Karpas-422 (cell line): ENCODE measurements around the gene SMG1. TPM values are rescaled to one million over a fixed set of nuclear protein-coding genes. Genes with fewer than 3 reads are reported as not detected.
"Not testable (repeated sequence)": the region's sequence is repeated elsewhere in the genome, so short reads cannot be mapped to it uniquely, and the experiment has no call there.

Source experiments
- DNase-seq: peaks from one replicate; pipeline ENCODE4 v3.0.0-alpha.2; 2015
- H2AFZ ChIP-seq: fragments of 200-600 bp; sonication (generic); 2 replicates; pipeline ENCODE4 v1.6.1; 2014; ENCODE audit warnings: antibody characterized with exemption, low read length, mixed read lengths
- H3K27ac ChIP-seq: fragments of 200-600 bp; sonication (generic); 2 replicates; pipeline ENCODE4 v1.5.1; 2014; ENCODE audit warnings: mild to moderate bottlenecking, low read length, moderate library complexity
- H3K27me3 ChIP-seq: fragments of 200-600 bp; sonication (generic); 2 replicates; pipeline ENCODE4 v1.6.1; 2014; ENCODE audit warnings: low read length, mixed read lengths
- H3K36me3 ChIP-seq: fragments of 200-600 bp; sonication (generic); 2 replicates; pipeline ENCODE4 v1.6.1; 2014; ENCODE audit warnings: low read length, mixed read lengths; ENCODE audit not compliant: insufficient read depth
- H3K4me1 ChIP-seq: fragments of 200-600 bp; sonication (generic); 2 replicates; pipeline ENCODE4 v1.6.1; 2014; ENCODE audit warnings: mild to moderate bottlenecking, low read length, mixed read lengths
- H3K4me2 ChIP-seq: fragments of 200-600 bp; sonication (generic); 2 replicates; pipeline ENCODE4 v1.6.1; 2014; ENCODE audit warnings: low read length, low read depth, mild to moderate bottlenecking; ENCODE audit not compliant: poor library complexity, severe bottlenecking
- H3K4me3 ChIP-seq: fragments of 200-600 bp; sonication (generic); 2 replicates; pipeline ENCODE4 v1.5.1; 2014; ENCODE audit warnings: mild to moderate bottlenecking, antibody characterized with exemption, low read length, mixed read lengths
- H3K79me2 ChIP-seq: fragments of 200-600 bp; sonication (generic); 2 replicates; pipeline ENCODE4 v1.6.1; 2014; ENCODE audit warnings: mild to moderate bottlenecking, low read length, mixed read lengths
- H3K9ac ChIP-seq: fragments of 200-600 bp; sonication (generic); 2 replicates; pipeline ENCODE4 v1.6.0; 2014; ENCODE audit warnings: low read length
- H3K9me2 ChIP-seq: fragments of 200-600 bp; sonication (generic), shearing (Covaris generic); replicated peaks from 2 replicates; pipeline ENCODE4 v1.6.0; 2014; ENCODE audit warnings: mild to moderate bottlenecking, low read length, moderate library complexity; ENCODE audit not compliant: insufficient read depth
- H3K9me3 ChIP-seq: fragments of 300-700, 200-600 bp; sonication (generic); 2 replicates; pipeline ENCODE4 v1.6.1; 2014; ENCODE audit warnings: low read length, mixed read lengths
- H4K20me1 ChIP-seq: fragments of 200-600 bp; sonication (generic); 2 replicates; pipeline ENCODE4 v1.6.1; 2014; ENCODE audit warnings: mild to moderate bottlenecking, antibody characterized with exemption, low read length, low read depth; ENCODE audit not compliant: insufficient read depth
- total RNA-seq: library from RNA; depleted of rRNA; stranded (reverse); fragments of >200 nt; shearing (Covaris generic); gene quantifications from 2 replicates; pipeline ENCODE4 v1.2.3, GENCODE V29; 2014; ENCODE audit warnings: low replicate concordance

SMG1 gene
- total RNA-seq, 1 experiment from 2014 or later: 91.0 TPM

GRCh38 chr16:18772171-18772570 lies 154.0 kb downstream of the SMG1 start:
- not testable (repeated sequence) for H2AFZ ChIP-seq, H3K9me2 ChIP-seq, H3K27ac ChIP-seq, H3K36me3 ChIP-seq, H3K27me3 ChIP-seq, H3K79me2 ChIP-seq, H3K4me2 ChIP-seq, H3K4me3 ChIP-seq, H3K9me3 ChIP-seq, H3K4me1 ChIP-seq, H4K20me1 ChIP-seq, DNase-seq, H3K9ac ChIP-seq

- H3K9ac ChIP-seq, H3K27me3 ChIP-seq, H3K9me2 ChIP-seq, H3K36me3 ChIP-seq, H4K20me1 ChIP-seq, H3K4me3 ChIP-seq, H3K4me2 ChIP-seq, H2AFZ ChIP-seq, H3K79me2 ChIP-seq, DNase-seq, H3K27ac ChIP-seq, H3K9me3 ChIP-seq, H3K4me1 ChIP-seq: not testable (repeated sequence)
Observed at GRCh38 chr16:18770336-18770962, 155.8 kb downstream of the SMG1 start.

DNA sequence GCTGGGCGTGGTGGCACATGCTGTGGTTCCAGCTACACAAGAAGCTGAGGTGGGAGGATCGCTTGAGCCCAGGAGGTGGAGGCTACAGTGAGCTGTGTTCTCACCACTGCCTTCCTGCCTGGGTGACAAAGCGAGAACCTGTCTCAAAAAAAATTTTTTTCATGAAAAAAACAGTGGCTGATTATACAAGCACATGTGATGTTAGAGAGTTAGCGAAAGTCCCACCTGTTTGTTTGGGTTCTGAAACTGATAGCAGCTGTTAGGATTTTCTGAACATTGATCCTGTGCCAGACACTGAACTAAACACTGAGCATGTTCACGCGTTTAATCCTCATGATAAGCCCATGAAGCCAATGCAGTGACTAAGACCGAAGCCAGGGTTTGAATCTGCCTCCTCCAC lies 159.0 kb downstream of the SMG1 start:
- not testable (repeated sequence) for H3K36me3 ChIP-seq, H3K4me3 ChIP-seq, DNase-seq, H3K27ac ChIP-seq, H3K9me2 ChIP-seq, H4K20me1 ChIP-seq, H3K27me3 ChIP-seq, H3K79me2 ChIP-seq, H3K4me2 ChIP-seq, H2AFZ ChIP-seq, H3K9me3 ChIP-seq, H3K4me1 ChIP-seq, H3K9ac ChIP-seq

DNA sequence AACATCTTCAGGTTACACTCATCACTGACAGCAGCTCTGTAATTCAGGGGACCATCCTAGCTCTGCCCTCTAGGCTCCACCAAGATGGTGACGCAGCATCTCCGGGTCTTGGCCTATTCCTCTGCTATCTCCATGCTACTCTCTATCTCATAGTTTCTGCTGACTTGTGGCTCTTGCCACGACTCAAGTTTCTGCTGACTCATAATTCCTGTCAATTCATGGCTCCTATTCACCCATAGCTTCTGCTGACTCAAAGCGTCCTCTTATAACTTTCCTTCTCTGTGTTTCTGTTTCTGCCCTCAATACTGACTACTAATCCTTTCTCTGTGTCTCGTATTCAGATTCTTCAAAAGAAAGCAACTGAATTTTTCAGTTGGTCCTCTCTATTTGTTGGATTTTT lies 163.5 kb downstream of the SMG1 start:
- not testable (repeated sequence) for H3K79me2 ChIP-seq, H3K9me2 ChIP-seq, H4K20me1 ChIP-seq, H2AFZ ChIP-seq, H3K27me3 ChIP-seq, H3K4me3 ChIP-seq, H3K4me2 ChIP-seq, H3K36me3 ChIP-seq, DNase-seq, H3K4me1 ChIP-seq, H3K27ac ChIP-seq, H3K9me3 ChIP-seq, H3K9ac ChIP-seq

GRCh38 chr16:18759598-18760520 lies 166.3 kb downstream of the SMG1 start:
- H3K36me3 ChIP-seq, H3K79me2 ChIP-seq, H3K9ac ChIP-seq, H3K27me3 ChIP-seq, H3K4me2 ChIP-seq, H3K9me2 ChIP-seq, H4K20me1 ChIP-seq, H3K4me1 ChIP-seq, H2AFZ ChIP-seq, H3K27ac ChIP-seq, H3K4me3 ChIP-seq, H3K9me3 ChIP-seq: not testable (repeated sequence)
- peak; percentile 45 for DNase-seq

- H3K9me2 ChIP-seq, H3K27me3 ChIP-seq, H3K4me3 ChIP-seq, H3K9ac ChIP-seq, H3K27ac ChIP-seq, H3K4me2 ChIP-seq, DNase-seq, H3K79me2 ChIP-seq, H3K9me3 ChIP-seq, H3K4me1 ChIP-seq, H4K20me1 ChIP-seq, H2AFZ ChIP-seq, H3K36me3 ChIP-seq: not testable (repeated sequence)
Observed at GRCh38 chr16:18757960-18758660, 168.1 kb downstream of the SMG1 start.

- H3K27ac ChIP-seq, H3K4me2 ChIP-seq, H3K79me2 ChIP-seq, H3K9me3 ChIP-seq, H4K20me1 ChIP-seq, H3K36me3 ChIP-seq, H3K9ac ChIP-seq, H3K27me3 ChIP-seq, H3K9me2 ChIP-seq, H3K4me3 ChIP-seq, H3K4me1 ChIP-seq, H2AFZ ChIP-seq: not testable (repeated sequence)
- DNase-seq: peak; percentile 11
Observed at GRCh38 chr16:18756639-18757038, 169.6 kb downstream of the SMG1 start.
